ENCODE measurements around the gene RARRES2.
A peak's percentile ranks its signal among the peaks of the same experiment; 100 is the strongest.

Gene RARRES2

DNA sequence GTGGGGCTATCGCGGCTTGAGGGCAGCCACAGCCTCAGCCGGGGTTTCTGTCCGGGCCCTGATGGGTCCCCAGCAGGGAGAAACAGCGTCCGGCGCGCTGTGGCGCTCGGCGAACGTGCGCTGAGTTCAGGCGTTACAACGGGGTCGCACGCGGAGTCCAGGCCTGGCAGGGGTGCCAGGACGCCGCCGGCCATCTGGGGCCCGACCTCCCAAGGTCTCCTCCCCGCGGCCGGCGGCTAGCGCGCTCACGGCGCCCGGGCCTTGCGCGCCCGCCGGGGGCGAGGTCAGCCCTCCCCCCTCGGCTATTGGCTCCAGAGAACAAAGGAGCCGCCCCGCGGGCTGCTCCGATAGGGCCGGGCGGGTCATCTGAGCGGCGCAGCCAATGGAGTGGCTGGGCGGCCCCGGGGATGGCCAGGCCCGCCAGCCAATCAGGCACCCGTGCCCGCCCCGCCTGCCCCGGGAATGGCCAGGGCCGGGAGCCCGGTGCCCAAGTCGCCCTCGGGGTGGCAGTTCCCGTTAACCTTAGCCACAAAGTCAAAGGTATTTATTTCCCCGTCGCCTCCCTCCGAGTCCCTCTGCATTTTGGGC is 37.5 kb upstream of the RARRES2 start, which contains the start of gene ZNF775:
Gene ZNF775 (plus strand): TSS at position 478 of the 588 bp plus-strand sequence. CDS start 9,141 bp downstream, outside the sequence.
- H3K27me3 ChIP-seq, result no peaks in the 10 kb centered on the region
- peak within 1 kb of the TSS; percentile 83 to 93 (median 89) for H3K9ac ChIP-seq
- peaks cover 60 to 80% (median 68%) of the 10 kb centered on the region in 10 experiments for H3K4me1 ChIP-seq

DNA sequence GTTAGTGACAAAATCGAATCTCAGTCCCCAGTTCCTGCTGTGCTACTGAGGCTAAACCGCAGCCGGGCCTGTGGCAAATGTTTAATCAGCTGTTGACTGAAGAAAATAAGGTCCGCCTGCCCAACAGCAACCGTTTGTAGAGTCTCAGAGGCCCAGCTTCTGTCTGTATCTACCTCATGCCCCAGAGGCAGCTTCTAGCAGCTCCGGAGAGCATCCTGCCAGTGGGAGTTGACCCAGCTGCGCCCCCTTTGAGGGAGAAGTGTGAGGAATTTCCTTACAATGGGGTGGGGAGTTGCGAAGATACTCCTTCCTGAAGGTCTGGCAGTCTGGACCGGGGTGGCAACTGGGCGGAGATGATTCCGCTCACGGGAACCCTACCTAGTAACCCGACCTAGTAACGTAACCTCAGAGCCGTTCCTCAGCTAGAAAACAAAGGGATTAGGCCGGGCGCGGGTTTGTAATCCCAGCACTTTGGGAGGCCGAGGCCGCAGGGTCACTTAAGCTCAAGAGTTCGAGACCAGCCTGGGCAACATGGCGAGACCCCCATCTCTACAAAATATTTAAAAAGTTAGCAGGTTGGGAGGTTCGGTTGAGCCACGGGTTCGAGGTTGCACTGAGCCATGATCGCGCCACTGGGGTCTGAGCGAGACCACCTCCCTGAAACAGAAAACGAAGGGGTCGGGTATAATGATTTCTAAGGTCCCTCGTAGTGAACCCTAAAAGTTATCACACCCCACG is 36.9 kb upstream of the RARRES2 start:
- H3K9ac ChIP-seq, result peak overlapping the region; percentile 83 to 93 (median 89)
- peaks cover 14 to 20% (median 19%) of the 10 kb centered on the region in 11 experiments for H3K36me3 ChIP-seq
- no peaks in the 10 kb centered on the region for H3K9me3 ChIP-seq (replicated peaks in 1 of 11)
- H3K27ac ChIP-seq, result peak overlapping the region; percentile 84 to 95 (median 88)
- TF ChIP-seq Cebpa-rat (IDR thresholded peaks at IDR 0.05), result no peak
- H3K4me1 ChIP-seq, result peaks cover 58 to 80% (median 66%) of the 10 kb centered on the region in 10 experiments
- H3K4me3 ChIP-seq, result peak overlapping the region; percentile 78 to 88 (median 84)
- peak overlapping the region; percentile 90 to 99 (median 94) for H3K4me2 ChIP-seq
- H3K27me3 ChIP-seq, result no peaks in the 10 kb centered on the region
- H4K20me1 ChIP-seq, result peaks cover 12 to 34% (median 22%) of the 10 kb centered on the region in 11 experiments; a peak in 18 of 22 replicates

More for the DNA sequence above, 37.5 kb upstream of the RARRES2 start, which contains the start of gene ZNF775:
- Histone ChIP-seq H3K9me3 (replicated peaks in 1 of 11) (no peaks in the 10 kb centered on the region), H4K20me1 (peaks cover 11 to 34% (median 21%) of the 10 kb centered on the region in 11 experiments; a peak in 16 of 22 replicates), H3K4me3 (peak within 1 kb of the TSS; percentile 78 to 88 (median 84)), H3K36me3 (peaks cover 8 to 14% (median 12%) of the 10 kb centered on the region in 11 experiments), H3K27ac (peak within 1 kb of the TSS; percentile 84 to 95 (median 88)), H3K4me2 (peak within 1 kb of the TSS; percentile 90 to 99 (median 94))
- TF ChIP-seq Cebpa-rat (IDR thresholded peaks at IDR 0.05), result no peak

DNA sequence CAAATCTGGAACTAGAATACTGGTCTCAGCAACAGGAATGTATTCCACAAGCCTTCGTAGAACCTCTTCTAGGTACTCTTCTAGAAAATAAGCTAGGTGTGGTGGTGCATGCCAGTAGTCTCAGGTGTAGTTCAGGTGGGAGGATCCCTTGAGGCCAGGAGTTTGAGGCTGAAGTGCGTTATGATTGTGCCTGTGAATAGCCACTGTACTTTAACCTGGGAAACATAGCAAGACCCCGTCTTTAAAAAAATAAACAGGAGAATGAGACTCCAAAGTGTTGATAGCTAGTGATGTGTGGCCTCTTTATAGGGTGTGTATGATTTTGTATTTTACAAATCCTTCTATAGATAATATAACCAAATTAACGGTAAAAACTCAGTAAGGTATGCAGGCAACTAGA is 36.2 kb upstream of the RARRES2 start:
- Histone ChIP-seq H4K20me1 (peaks cover 17 to 39% (median 24%) of the 10 kb centered on the region in 11 experiments; a peak in 19 of 22 replicates), H3K9me3 (replicated peaks in 1 of 11) (no peaks in the 10 kb centered on the region), H3K9ac (peak overlapping the region in 10 of 11 experiments; percentile 83 to 93 (median 90); a peak in 17 of 22 replicates), H3K27ac (peak overlapping the region in 10 of 11 experiments; percentile 84 to 95 (median 90); a peak in 18 of 22 replicates), H3K4me1 (peaks cover 57 to 82% (median 69%) of the 10 kb centered on the region in 10 experiments), H3K36me3 (peaks cover 21 to 27% (median 24%) of the 10 kb centered on the region in 11 experiments), H3K4me3 (peak overlapping the region in 1 of 10 experiments; percentile 84; a peak in 3 of 20 replicates), H3K4me2 (peak overlapping the region; percentile 90 to 99 (median 94)), H3K27me3 (no peaks in the 10 kb centered on the region)
- no peak for TF ChIP-seq Cebpa-rat (IDR thresholded peaks at IDR 0.05)

DNA sequence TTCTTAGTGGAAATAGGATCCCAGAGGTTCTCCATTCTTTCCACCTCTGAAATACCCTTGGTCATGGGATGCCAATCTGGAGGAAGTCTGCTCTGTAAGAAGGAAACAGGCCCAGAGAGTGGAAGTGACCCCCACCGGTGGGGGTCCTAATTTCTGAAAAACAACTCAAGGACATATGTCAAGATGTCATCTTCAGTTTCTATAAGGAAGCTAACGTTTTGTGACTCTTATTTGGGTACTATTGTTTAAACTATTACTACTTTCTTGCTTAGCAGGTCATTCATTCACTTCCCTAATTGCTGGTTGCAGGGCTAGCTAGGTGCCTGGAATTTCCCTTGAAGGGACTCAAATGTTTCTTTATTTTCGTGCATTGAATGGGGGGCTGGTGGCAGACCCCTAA is 35.8 kb upstream of the RARRES2 start:
- no peaks in the 10 kb centered on the region for H3K9me3 ChIP-seq (replicated peaks in 1 of 11)
- peak overlapping the region in 10 of 11 experiments; percentile 27 to 95 (median 90); a peak in 16 of 22 replicates for H3K27ac ChIP-seq
- peaks cover 56 to 82% (median 69%) of the 10 kb centered on the region in 10 experiments for H3K4me1 ChIP-seq

DNA sequence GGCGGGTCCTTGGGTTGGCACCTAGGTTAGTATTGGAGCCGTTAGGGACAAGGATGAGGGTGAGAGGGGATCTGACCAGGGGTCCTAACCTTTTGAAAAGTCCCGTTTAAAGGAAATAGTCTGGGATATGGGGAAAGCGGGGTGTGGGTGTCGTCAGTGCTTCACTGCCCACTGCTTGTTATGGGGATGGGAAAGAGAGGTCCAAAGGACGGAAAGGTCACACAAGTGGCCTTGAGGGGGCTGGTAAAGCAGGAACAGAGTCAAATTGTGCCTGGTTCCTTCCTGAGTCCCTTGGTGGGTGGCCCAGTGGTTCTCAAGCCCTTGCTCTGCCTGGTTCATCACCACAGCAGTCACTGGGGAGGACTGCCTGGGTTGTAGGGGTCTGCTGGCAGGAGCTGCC is 35.1 kb upstream of the RARRES2 start:
- Histone ChIP-seq H4K20me1 (peaks cover 27 to 43% (median 34%) of the 10 kb centered on the region in 11 experiments; a peak in 20 of 22 replicates), H3K9ac (peak overlapping the region in 6 of 11 experiments; percentile 12 to 88 (median 22); a peak in 8 of 22 replicates), H3K27ac (peak overlapping the region in 10 of 11 experiments; percentile 4 to 93 (median 86); a peak in 17 of 22 replicates), H3K4me1 (peaks cover 53 to 82% (median 68%) of the 10 kb centered on the region in 10 experiments), H3K4me3 (no peak overlapping the region), H3K27me3 (no peaks in the 10 kb centered on the region), H3K4me2 (peak overlapping the region; percentile 90 to 99 (median 94)), H3K36me3 (peaks cover 32 to 37% (median 35%) of the 10 kb centered on the region in 11 experiments), H3K9me3 (replicated peaks in 1 of 11) (no peaks in the 10 kb centered on the region)
- no peak for TF ChIP-seq Cebpa-rat (IDR thresholded peaks at IDR 0.05)

More for the DNA sequence above, 35.8 kb upstream of the RARRES2 start:
- peak overlapping the region; percentile 90 to 99 (median 94) for H3K4me2 ChIP-seq
- no peaks in the 10 kb centered on the region for H3K27me3 ChIP-seq
- H3K4me3 ChIP-seq, result no peak overlapping the region
- no peak for TF ChIP-seq Cebpa-rat (IDR thresholded peaks at IDR 0.05)
- H3K9ac ChIP-seq, result peak overlapping the region in 9 of 11 experiments; percentile 20 to 93 (median 88); a peak in 11 of 22 replicates
- peaks cover 25 to 31% (median 29%) of the 10 kb centered on the region in 11 experiments for H3K36me3 ChIP-seq
- peaks cover 21 to 39% (median 28%) of the 10 kb centered on the region in 11 experiments; a peak in 19 of 22 replicates for H4K20me1 ChIP-seq

DNA sequence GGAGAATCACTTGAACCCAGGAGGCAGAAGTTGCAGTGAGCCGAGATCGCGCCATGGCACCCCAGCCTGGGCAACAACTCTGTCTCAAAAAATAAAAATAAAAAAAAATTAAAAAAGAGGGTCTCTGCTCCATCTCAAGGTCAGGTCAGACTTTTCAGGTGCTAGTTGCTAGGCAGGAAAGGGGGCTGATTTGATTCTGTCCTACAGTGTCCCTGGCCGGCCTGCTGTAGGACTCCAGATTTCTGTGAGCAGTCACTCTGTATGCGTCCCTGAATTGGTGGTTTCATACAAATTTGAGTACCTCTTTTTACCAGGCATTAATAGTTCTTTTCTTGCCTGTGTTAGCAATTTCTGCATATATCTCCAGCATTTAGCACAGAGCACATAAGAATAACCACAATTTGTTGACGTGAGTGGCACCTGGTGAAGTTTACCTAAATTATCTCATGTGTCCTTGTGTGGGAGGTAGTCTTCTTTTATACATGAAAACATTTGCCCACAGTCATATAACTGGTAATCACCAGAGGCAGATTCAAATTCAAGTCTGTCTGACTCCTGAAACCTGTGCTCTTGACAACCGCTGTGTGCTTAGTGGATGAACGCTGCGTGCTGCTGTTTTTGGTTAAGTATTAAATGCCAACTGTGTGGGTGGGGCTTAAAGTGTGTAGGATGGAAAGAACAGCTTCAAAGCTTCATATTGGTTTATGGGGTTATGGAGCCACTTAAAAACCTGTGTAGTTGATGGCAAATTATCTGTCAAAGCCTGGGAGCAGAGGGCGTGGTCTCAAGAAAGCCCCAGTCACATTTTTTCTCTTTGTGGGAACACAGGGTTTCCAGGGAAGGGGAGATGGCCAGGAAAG is 34.5 kb upstream of the RARRES2 start:
- no peaks in the 10 kb centered on the region for H3K27me3 ChIP-seq
- no peak overlapping the region for H3K4me3 ChIP-seq
- H3K4me1 ChIP-seq, result peaks cover 55 to 84% (median 69%) of the 10 kb centered on the region in 10 experiments
- peaks cover 37 to 44% (median 42%) of the 10 kb centered on the region in 11 experiments for H3K36me3 ChIP-seq
- peaks cover 34 to 50% (median 41%) of the 10 kb centered on the region in 11 experiments; a peak in 20 of 22 replicates for H4K20me1 ChIP-seq
- H3K4me2 ChIP-seq, result peak overlapping the region; percentile 90 to 99 (median 94); a peak in 20 of 22 replicates
- H3K27ac ChIP-seq, result peak overlapping the region in 7 of 11 experiments; percentile 4 to 93 (median 85); a peak in 10 of 22 replicates
- peak overlapping the region in 4 of 11 experiments; percentile 1 to 24 (median 16); a peak in 1 of 22 replicates for H3K9ac ChIP-seq
- TF ChIP-seq Cebpa-rat (IDR thresholded peaks at IDR 0.05), result no peak
- no peaks in the 10 kb centered on the region for H3K9me3 ChIP-seq (replicated peaks in 1 of 11)

DNA sequence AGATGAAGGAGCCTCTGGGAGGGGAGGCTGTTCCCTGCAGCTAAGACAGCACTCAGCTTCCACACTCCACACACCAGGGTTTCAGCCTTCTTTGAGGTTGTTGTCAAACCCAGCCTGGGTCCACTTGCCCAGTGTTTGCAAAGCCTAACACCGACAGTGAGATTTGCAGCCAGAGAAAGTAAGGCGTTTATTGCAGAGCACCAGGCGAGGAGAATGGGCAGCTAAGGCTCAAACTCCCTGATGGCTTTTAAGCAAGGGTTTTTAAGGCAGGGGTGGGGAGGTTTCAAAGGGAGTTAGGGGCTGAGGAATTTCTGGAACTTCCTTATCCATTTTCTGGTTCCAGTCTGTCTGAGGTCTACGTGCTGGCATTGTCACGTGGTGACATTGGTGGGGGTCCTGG is 33.0 kb upstream of the RARRES2 start:
- H3K4me2 ChIP-seq, result no peak overlapping the region
- H3K9me3 ChIP-seq (replicated peaks in 1 of 11), result no peaks in the 10 kb centered on the region
- H3K27me3 ChIP-seq, result no peaks in the 10 kb centered on the region
- H3K4me1 ChIP-seq, result peaks cover 57 to 85% (median 71%) of the 10 kb centered on the region in 10 experiments
- H3K4me3 ChIP-seq, result no peak overlapping the region
- TF ChIP-seq Cebpa-rat (IDR thresholded peaks at IDR 0.05), result no peak
- peaks cover 46 to 62% (median 55%) of the 10 kb centered on the region in 11 experiments; a peak in 20 of 22 replicates for H4K20me1 ChIP-seq
- H3K27ac ChIP-seq, result peak overlapping the region in 4 of 11 experiments; percentile 5 to 85 (median 7); a peak in 4 of 22 replicates
- peaks cover 37 to 57% (median 49%) of the 10 kb centered on the region in 11 experiments for H3K36me3 ChIP-seq
- peak overlapping the region in 2 of 11 experiments; percentile 5 to 24; a peak in 1 of 22 replicates for H3K9ac ChIP-seq

Measured in BLaER1 treated with 17β-estradiol and CSF1 and Interleukin-3, amounts not matched to agents 10 nM and 100 nM (cell line).